Smooth muscle cell (in vitro differentiated cells): Measurements from ENCODE around the gene JAKMIP1. TPM values are rescaled to one million over a fixed set of nuclear protein-coding genes. Genes with fewer than 3 reads are reported as not detected.
A peak's percentile ranks its signal among the peaks of the same experiment; 100 is the strongest.

ENCODE experiments used
- DNase-seq: peaks from one replicate; lab custom pipeline; 2025; ENCODE audit not compliant: unreplicated experiment; lab: John Stamatoyannopoulos, UW
- H2AFZ ChIP-seq: fragments of 200-600 bp; sonication (generic); 2 replicates; pipeline ENCODE4 v1.6.0; 2016; ENCODE audit warnings: antibody characterized with exemption, low read depth, mild to moderate bottlenecking
- H3F3A ChIP-seq: fragments of 200-600 bp; sonication (generic); 2 replicates; pipeline ENCODE4 v1.6.0; 2017; ENCODE audit warnings: antibody characterized with exemption, low read depth
- H3K27ac ChIP-seq: fragments of 200-600 bp; sonication (generic); 2 replicates; pipeline ENCODE4 v1.5.1; 2016; ENCODE audit warnings: low read depth, mild to moderate bottlenecking
- H3K27me3 ChIP-seq: fragments of 200-600 bp; sonication (generic); 2 replicates; pipeline ENCODE4 v1.6.1; 2016; ENCODE audit warnings: low read depth, mild to moderate bottlenecking
- H3K36me3 ChIP-seq: fragments of 200-600 bp; sonication (generic); 2 replicates; pipeline ENCODE4 v1.5.1; 2016; ENCODE audit warnings: low read depth
- H3K4me1 ChIP-seq: fragments of 200-600 bp; sonication (generic); 2 replicates; pipeline ENCODE4 v1.5.1; 2016; ENCODE audit warnings: low read depth
- H3K4me2 ChIP-seq: fragments of 200-600 bp; sonication (generic); 2 replicates; pipeline ENCODE4 v1.6.0; 2016; ENCODE audit warnings: mild to moderate bottlenecking
- H3K4me3 ChIP-seq: fragments of 200-600 bp; sonication (generic); 2 replicates; pipeline ENCODE4 v1.5.1; 2016; ENCODE audit warnings: mild to moderate bottlenecking
- H3K79me2 ChIP-seq: fragments of 200-600 bp; sonication (generic); 2 replicates; pipeline ENCODE4 v1.6.0; 2016; ENCODE audit warnings: low read depth, mild to moderate bottlenecking
- H3K9ac ChIP-seq: fragments of 200-600 bp; sonication (generic); 2 replicates; pipeline ENCODE4 v1.6.0; 2016; ENCODE audit warnings: low read depth
- H3K9me3 ChIP-seq: fragments of 200-600 bp; sonication (generic); replicated peaks from 2 replicates; pipeline ENCODE4 v1.5.1; 2016; ENCODE audit warnings: low read depth
- H4K20me1 ChIP-seq: fragments of 200-600 bp; sonication (generic); 2 replicates; pipeline ENCODE4 v1.6.0; 2016; ENCODE audit warnings: low read depth
- CTCF ChIP-seq: fragments of 200-600 bp; sonication (generic); IDR thresholded peaks from 2 replicates; pipeline ENCODE4 v1.5.1; 2017; ENCODE audit warnings: borderline replicate concordance, mild to moderate bottlenecking, antibody characterized with exemption; ENCODE audit not compliant: insufficient read depth, poor library complexity, severe bottlenecking
- WGBS: methylation state at CpG from one replicate; pipeline ENCODE4 v1.1.7; 2016; ENCODE audit warnings: low lambda C conversion rate; 5-methylcytosine and 5-hydroxymethylcytosine counted together
- polyA plus RNA-seq: library from polyadenylated mRNA; unstranded; fragments of >200 nt; fragmentation: Nextera tagmentation; extraction: Ambion mirVana; gene quantifications from 2 replicates; pipeline ENCODE4 v1.2.1, GENCODE V29; 2016
- total RNA-seq: library from RNA; depleted of rRNA; stranded (reverse); fragments of >200 nt; gene quantifications from 2 replicates; pipeline ENCODE4 v1.2.3, GENCODE V29; 2014

JAKMIP1 gene
- total and polyA plus RNA-seq, 2 experiments from 2014 or later, result 0.64 TPM; not detected in 1

GRCh38 chr4:6221851-6222760 lies 21.8 kb upstream of the JAKMIP1 start:
- peak overlapping the region; percentile 33 for H3K4me3 ChIP-seq
- no peaks in the 10 kb centered on the region for H3K36me3 ChIP-seq
- no peaks in the 10 kb centered on the region for H3K9me3 ChIP-seq
- no peak overlapping the region for H3K9ac ChIP-seq
- WGBS, result 12% methylated on average over 54 of the region's 84 CpGs
- H3F3A ChIP-seq, result no peaks in the 10 kb centered on the region
- H3K27ac ChIP-seq, result no peak overlapping the region
- H3K4me2 ChIP-seq, result peak overlapping the region; percentile 78
- H2AFZ ChIP-seq, result no peak overlapping the region
- no peaks in the 10 kb centered on the region for H4K20me1 ChIP-seq
- no peak for DNase-seq
- H3K79me2 ChIP-seq, result no peaks in the 10 kb centered on the region
- no peaks in the 10 kb centered on the region for H3K4me1 ChIP-seq
- peaks cover 63% of the 10 kb centered on the region for H3K27me3 ChIP-seq
- no peak for TF ChIP-seq CTCF

DNA sequence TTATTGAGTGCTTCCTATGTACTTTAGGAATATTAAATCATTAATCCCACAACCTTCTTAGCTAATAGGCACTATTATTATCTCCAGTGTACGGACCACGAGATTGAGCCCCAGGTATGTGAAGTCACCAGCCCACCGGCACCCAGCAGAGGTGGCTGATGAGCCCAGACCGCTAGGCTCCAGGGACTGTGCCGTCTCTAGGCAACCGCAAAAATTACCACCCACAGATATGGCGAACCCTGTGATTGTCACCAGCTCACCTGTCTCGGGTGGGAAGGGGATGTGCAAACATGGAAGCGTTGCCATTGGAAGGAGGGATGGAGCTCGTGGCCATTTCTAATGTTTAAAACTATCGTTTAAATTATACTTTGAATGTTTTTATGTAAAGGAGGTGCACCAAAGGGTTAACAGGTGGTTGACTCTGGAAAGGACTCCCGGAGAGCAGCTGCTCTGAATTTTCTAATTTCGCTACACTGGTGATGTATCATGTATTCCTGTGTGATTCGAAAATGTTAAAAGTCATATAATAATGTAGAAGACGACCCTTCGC lies 21.0 kb upstream of the JAKMIP1 start:
- no peak for TF ChIP-seq CTCF
- Histone ChIP-seq H3K79me2 (no peaks in the 10 kb centered on the region), H4K20me1 (no peaks in the 10 kb centered on the region), H3K27ac (no peak overlapping the region), H3K36me3 (no peaks in the 10 kb centered on the region), H3K4me1 (no peaks in the 10 kb centered on the region), H3K27me3 (peaks cover 71% of the 10 kb centered on the region), H3F3A (no peaks in the 10 kb centered on the region), H3K9ac (no peak overlapping the region), H3K9me3 (no peaks in the 10 kb centered on the region), H3K4me3 (peak overlapping the region; percentile 33), H3K4me2 (peak overlapping the region; percentile 78), H2AFZ (no peak overlapping the region)
- DNase-seq, result no peak
- WGBS, result 18% methylated on average over 16 of the region's 16 CpGs

- no peak overlapping the region for H3K4me2 ChIP-seq
- H3K27ac ChIP-seq, result no peak overlapping the region
- no peak overlapping the region for H3K9ac ChIP-seq
- 75% methylated on average over 1 of the region's 1 CpG for WGBS
- H3K27me3 ChIP-seq, result peaks cover 62% of the 10 kb centered on the region
- H3K4me3 ChIP-seq, result no peak overlapping the region
- no peak for TF ChIP-seq CTCF
- no peaks in the 10 kb centered on the region for H3K79me2 ChIP-seq
- DNase-seq, result no peak
- no peaks in the 10 kb centered on the region for H3K36me3 ChIP-seq
- H3F3A ChIP-seq, result no peaks in the 10 kb centered on the region
- no peak overlapping the region for H2AFZ ChIP-seq
- no peaks in the 10 kb centered on the region for H4K20me1 ChIP-seq
- H3K9me3 ChIP-seq, result no peaks in the 10 kb centered on the region
- no peaks in the 10 kb centered on the region for H3K4me1 ChIP-seq
Observed at GRCh38 chr4:6217716-6218381, 17.5 kb upstream of the JAKMIP1 start.
